Measurements from ENCODE around the gene SLC22A14.

Gene SLC22A14

DNA sequence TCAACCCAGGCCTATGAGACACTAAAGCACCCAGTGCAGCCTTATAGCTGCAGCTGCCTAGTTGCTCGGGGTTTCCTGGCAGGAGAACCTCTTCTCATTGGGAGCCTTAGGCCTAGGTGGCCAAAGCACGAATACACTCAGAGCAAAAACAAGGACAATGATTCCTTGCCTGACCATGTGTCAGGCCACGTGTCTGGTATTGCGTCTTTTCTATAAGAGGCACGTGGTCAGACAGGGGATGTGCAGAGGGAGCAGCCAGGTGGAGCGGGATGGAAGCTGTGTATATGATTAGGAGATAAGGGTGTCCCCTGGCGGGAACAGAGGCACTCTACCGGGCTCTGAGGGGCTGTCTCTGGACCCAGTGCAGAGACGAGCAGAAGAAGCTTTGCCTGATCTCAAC lies 26.4 kb downstream of the SLC22A14 start:
- DNase-seq (ENCODE audit: low read depth in 1 of 2, low spot score in 1 of 2): no peak
- Histone ChIP-seq H3K4me3 (replicated peaks; ENCODE audit: insufficient read depth, low read length) (no peak overlapping the region), H3K27ac (replicated peaks) (no peak overlapping the region), H3K27me3 (ENCODE audit: insufficient read depth, poor library complexity, severe bottlenecking) (no peaks in the 10 kb centered on the region)
- TF ChIP-seq, protein P1, sequence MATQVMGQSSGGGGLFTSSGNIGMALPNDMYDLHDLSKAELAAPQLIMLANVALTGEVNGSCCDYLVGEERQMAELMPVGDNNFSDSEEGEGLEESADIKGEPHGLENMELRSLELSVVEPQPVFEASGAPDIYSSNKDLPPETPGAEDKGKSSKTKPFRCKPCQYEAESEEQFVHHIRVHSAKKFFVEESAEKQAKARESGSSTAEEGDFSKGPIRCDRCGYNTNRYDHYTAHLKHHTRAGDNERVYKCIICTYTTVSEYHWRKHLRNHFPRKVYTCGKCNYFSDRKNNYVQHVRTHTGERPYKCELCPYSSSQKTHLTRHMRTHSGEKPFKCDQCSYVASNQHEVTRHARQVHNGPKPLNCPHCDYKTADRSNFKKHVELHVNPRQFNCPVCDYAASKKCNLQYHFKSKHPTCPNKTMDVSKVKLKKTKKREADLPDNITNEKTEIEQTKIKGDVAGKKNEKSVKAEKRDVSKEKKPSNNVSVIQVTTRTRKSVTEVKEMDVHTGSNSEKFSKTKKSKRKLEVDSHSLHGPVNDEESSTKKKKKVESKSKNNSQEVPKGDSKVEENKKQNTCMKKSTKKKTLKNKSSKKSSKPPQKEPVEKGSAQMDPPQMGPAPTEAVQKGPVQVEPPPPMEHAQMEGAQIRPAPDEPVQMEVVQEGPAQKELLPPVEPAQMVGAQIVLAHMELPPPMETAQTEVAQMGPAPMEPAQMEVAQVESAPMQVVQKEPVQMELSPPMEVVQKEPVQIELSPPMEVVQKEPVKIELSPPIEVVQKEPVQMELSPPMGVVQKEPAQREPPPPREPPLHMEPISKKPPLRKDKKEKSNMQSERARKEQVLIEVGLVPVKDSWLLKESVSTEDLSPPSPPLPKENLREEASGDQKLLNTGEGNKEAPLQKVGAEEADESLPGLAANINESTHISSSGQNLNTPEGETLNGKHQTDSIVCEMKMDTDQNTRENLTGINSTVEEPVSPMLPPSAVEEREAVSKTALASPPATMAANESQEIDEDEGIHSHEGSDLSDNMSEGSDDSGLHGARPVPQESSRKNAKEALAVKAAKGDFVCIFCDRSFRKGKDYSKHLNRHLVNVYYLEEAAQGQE (IDR thresholded peaks at IDR 0.05; ENCODE audit: insufficient replicate concordance, low read depth): no peak
- TF ChIP-seq, protein P2, sequence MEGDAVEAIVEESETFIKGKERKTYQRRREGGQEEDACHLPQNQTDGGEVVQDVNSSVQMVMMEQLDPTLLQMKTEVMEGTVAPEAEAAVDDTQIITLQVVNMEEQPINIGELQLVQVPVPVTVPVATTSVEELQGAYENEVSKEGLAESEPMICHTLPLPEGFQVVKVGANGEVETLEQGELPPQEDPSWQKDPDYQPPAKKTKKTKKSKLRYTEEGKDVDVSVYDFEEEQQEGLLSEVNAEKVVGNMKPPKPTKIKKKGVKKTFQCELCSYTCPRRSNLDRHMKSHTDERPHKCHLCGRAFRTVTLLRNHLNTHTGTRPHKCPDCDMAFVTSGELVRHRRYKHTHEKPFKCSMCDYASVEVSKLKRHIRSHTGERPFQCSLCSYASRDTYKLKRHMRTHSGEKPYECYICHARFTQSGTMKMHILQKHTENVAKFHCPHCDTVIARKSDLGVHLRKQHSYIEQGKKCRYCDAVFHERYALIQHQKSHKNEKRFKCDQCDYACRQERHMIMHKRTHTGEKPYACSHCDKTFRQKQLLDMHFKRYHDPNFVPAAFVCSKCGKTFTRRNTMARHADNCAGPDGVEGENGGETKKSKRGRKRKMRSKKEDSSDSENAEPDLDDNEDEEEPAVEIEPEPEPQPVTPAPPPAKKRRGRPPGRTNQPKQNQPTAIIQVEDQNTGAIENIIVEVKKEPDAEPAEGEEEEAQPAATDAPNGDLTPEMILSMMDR (IDR thresholded peaks at IDR 0.05; ENCODE audit: insufficient read depth, low read length): no peak
- TF ChIP-seq GABPA (IDR thresholded peaks at IDR 0.05; ENCODE audit: low read depth): no peak
- TF ChIP-seq SPI1 (IDR thresholded peaks at IDR 0.05; ENCODE audit: borderline replicate concordance, low read depth): no peak
- no peak for TF ChIP-seq POLR2AphosphoS5 (IDR thresholded peaks at IDR 0.05; ENCODE audit: low read depth)

DNA sequence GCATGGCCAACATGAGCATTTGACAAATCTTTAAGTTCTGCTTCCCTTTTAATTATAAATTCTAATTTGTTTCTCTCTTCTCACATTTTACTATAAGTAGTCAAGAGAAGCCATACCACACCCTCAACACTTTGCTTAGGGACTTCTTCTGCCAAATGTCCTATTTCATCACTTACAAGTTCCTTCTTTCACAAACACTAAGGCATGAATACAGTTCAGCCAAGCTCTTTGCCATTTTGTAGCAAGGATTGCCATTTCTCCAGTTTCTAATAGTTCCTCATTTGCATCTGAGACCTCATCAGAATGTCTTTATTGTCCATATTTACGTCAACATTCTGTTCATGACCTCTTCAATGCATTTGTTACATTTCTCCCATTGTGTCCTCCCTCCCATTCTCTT lies 29.4 kb downstream of the SLC22A14 start:
- DNase-seq (ENCODE audit: low read depth in 1 of 2, low spot score in 1 of 2): peak in 1 of 2 experiments; percentile 67
- Histone ChIP-seq H3K27ac (replicated peaks) (peak overlapping the region; percentile 27), H3K27me3 (ENCODE audit: insufficient read depth, poor library complexity, severe bottlenecking) (no peaks in the 10 kb centered on the region), H3K4me3 (replicated peaks; ENCODE audit: insufficient read depth, low read length) (no peak overlapping the region)
- peak; percentile 20; the same call in 1 of the 2 replicates for TF ChIP-seq SPI1 (IDR thresholded peaks at IDR 0.05; ENCODE audit: borderline replicate concordance, low read depth)
- TF ChIP-seq, protein P1 (IDR thresholded peaks at IDR 0.05; ENCODE audit: insufficient replicate concordance, low read depth): no peak
- TF ChIP-seq GABPA (IDR thresholded peaks at IDR 0.05; ENCODE audit: low read depth): no peak
- TF ChIP-seq, protein P2 (IDR thresholded peaks at IDR 0.05; ENCODE audit: insufficient read depth, low read length): no peak
- no peak for TF ChIP-seq POLR2AphosphoS5 (IDR thresholded peaks at IDR 0.05; ENCODE audit: low read depth)

DNA sequence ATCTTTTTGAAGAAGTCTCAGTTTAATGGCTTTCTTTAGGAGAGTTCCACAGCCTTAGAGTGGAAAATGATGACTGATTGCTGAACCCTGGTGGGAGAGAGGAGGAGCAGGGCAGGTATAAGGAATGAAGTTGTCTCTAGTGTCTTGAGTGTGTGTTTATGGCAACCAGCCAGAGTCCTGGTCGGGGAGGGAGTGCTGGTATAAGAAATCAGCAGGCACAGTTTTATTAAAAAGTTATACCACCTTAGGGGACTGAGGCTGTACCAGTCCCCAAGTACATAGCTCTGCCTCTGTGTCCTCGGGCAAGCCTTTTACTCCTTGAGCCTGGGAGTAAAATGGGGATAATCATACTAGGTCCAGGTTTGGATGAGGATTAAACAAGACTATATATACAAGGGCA lies 29.8 kb downstream of the SLC22A14 start:
- TF ChIP-seq POLR2AphosphoS5 (IDR thresholded peaks at IDR 0.05; ENCODE audit: low read depth) (no peak), SPI1 (IDR thresholded peaks at IDR 0.05; ENCODE audit: borderline replicate concordance, low read depth) (no peak), GABPA (IDR thresholded peaks at IDR 0.05; ENCODE audit: low read depth) (no peak)
- TF ChIP-seq, protein P1 (IDR thresholded peaks at IDR 0.05; ENCODE audit: insufficient replicate concordance, low read depth): no peak
- TF ChIP-seq, protein P2 (IDR thresholded peaks at IDR 0.05; ENCODE audit: insufficient read depth, low read length): no peak

More for the DNA sequence above, 29.8 kb downstream of the SLC22A14 start:
- no peaks in the 10 kb centered on the region for H3K27me3 ChIP-seq (ENCODE audit: insufficient read depth, poor library complexity, severe bottlenecking)
- H3K27ac ChIP-seq (replicated peaks): no peak overlapping the region; the same call in 1 of the 2 replicates
- no peak overlapping the region for H3K4me3 ChIP-seq (replicated peaks; ENCODE audit: insufficient read depth, low read length)
- DNase-seq (ENCODE audit: low read depth in 1 of 2, low spot score in 1 of 2): no peak
